GM19463 (cell line): Measurements from ENCODE around the gene GMCL2.

Experiments used
- ATAC-seq: cut with Tn5 transposase; IDR thresholded peaks from one replicate; pipeline ENCODE4 v1.9.1; 2021; ENCODE audit warnings: mild to moderate bottlenecking, moderate library complexity; ENCODE audit not compliant: unreplicated experiment

Gene GMCL2

DNA sequence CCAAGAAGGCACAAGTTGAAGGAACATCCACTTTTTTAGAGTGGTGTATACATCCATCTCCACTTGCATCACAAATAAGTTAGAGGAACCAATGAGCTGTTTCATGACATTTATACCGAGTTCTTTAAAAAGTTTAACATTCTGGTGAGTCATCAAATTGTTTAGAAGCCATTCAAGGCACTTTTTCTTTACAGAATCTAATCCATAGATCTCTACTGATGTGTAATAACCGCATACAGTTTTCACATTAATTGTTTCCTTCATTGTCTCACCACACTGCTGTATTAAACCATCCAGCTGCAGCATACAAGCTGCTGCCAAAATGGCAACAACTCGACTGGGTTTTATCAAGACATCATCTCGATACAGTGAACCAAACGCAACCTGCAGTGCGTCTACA is 744 bp downstream of the GMCL2 start:
- no peak for ATAC-seq

DNA sequence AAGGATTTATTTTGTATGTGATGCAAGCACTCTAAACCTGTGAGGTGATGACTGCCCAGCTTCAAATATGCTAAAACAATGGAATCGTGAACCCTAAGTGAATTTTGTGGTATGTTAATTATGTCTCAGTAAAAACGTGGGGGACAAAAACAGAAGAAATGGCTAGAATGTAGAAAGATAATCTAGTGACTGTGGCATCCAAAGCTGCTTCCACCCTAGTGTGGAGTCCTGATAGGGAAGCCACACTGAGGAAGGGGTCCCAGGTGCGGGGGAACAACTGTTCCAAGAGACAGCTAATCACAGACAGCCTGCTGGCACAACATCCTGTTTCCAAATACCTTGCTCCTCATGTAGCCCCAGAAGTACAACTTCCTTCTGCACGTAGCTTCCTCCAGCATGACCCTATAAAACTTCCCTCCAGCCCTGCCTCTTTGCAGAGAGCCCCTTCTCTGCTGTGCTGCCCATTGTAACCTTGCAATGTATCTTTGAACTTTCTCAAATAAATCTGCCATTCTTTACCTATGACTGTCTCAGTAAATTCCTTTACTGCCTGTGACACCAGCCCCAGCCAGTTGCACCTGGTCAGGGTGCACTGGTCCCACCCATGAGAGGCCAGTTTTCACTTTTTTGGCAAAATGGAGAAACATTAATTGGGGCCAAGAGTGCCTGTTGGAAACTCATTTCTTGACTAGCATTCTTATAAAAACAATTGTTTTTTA is 4.9 kb downstream of the GMCL2 start:
- ATAC-seq, result no peak

DNA sequence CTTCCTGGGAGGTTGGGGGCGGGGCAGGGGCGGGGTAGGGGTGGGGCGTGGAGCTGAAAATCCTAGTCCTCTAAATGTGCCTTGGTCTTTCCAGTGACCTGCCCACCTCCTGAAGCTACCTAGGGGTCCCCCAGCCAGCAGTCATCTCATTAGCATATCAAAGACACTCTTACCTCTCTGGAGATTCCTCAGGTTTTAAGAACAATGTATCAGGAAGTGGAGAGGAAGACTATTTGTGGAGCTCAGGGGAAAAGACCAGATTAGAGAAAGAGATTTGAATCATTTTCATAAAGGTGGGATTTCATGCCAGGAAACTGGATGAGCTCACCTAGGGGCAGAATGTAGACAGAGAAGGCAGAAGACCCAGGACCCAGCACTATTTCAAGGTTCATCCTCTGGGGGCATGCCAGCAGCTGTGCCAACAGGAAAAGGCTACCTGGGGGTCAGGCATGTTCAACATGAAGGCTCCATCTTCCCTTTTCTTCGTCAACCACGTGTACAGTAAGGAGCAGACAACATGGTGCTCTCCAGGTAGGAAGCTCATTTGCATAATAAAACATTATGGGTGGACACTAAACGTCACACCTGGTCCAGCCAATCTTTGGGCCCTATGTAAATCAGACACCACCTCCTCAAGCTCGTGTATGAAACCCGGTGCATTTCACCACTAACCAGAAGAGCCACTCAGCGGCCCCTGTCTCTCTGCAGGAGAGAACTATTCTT is 6.9 kb downstream of the GMCL2 start:
- no peak for ATAC-seq

DNA sequence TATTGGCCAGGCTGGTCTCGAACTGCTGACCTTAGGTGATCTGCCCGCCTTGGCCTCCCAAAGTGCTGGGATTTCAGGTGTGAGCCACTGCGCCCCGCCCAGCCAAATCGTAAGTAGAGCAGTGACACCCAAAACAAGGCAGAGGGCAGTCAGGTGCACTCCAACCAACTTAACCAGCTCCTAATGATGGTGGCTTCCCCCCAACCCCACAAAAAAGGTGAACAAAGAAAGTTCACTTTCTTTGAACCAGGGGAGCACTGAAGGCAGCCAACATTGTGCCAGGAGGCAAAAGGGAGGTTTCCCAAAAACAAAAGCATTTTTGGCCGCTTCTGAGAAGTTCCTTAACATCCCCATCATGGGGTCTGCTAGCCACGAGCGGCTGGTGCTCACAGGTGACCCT is 9.6 kb downstream of the GMCL2 start:
- ATAC-seq, result no peak

DNA sequence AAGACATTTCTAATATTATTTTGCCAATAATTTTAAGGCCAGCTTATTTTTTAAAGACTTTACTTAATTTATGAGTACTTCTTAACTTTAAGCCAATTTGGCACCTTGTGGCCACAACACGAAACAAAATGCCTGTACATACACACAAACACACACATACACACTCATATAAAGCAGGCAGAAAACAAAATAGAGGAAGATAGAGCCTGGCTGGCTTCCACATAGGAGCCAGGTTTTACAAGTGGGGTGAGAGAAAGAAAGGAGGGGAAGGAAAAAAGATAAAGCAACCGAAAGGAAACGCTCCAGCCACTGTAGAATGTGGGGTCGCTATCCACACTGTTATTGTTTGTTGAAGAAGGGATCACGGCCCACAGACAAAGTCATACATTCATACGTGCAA is 10.4 kb downstream of the GMCL2 start:
- no peak for ATAC-seq

DNA sequence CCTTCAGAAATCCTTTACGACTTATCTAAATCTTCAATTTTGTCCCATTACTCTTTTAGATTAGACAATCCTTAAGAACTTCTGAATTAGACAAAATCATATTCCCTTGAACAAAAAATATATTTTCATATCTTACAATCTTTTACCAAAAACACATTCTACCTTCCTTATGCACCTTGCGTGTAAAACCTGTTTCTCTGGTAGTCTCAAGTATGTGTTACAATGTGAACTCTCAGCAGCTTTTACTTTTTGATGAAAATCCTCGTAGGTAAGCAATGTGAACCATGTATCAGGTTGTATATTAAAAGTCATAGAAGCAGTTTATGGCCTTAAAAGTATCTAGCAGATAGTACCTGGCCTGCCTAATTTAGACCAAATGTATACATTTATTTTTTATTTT is 12.7 kb downstream of the GMCL2 start:
- ATAC-seq, result no peak

DNA sequence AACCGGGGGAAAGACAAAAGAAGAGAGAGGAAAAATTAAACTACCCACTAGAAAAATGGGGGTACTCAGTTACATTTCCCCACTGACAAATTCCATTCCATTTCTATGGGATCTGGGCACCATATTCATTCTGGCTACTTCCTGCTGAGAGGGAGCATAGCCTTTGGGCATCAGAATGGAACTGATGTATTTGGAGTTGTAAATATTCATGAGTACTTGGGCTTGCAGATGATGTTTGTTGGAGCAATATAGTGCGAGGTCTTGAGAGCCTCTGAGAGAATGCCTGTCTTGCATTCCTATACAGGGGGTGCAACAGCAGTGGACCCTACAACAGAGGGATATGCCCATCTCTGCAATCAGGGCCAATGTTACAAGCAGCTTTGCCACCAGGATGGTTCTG is 16.7 kb downstream of the GMCL2 start:
- ATAC-seq, result no peak

DNA sequence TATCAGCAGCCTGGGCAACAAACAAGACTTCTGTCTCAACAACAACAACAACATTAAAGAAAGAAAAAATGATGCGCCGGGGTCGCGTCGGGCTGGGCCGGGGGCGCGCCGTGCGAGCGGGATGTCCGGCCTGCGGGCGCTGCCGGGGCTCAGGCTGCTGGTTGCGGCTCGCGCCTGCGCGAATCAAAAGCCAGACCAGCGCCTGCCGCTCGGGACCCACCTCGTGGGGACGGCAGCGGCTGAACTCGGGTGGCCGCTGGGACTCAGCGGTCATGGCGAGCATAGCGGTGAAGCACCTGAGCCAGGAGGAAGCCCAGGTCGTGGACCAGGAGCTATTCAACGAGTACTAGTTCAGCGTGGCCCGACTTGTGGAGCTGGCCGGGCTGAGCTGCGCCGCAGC is 21.6 kb downstream of the GMCL2 start:
- no peak for ATAC-seq

DNA sequence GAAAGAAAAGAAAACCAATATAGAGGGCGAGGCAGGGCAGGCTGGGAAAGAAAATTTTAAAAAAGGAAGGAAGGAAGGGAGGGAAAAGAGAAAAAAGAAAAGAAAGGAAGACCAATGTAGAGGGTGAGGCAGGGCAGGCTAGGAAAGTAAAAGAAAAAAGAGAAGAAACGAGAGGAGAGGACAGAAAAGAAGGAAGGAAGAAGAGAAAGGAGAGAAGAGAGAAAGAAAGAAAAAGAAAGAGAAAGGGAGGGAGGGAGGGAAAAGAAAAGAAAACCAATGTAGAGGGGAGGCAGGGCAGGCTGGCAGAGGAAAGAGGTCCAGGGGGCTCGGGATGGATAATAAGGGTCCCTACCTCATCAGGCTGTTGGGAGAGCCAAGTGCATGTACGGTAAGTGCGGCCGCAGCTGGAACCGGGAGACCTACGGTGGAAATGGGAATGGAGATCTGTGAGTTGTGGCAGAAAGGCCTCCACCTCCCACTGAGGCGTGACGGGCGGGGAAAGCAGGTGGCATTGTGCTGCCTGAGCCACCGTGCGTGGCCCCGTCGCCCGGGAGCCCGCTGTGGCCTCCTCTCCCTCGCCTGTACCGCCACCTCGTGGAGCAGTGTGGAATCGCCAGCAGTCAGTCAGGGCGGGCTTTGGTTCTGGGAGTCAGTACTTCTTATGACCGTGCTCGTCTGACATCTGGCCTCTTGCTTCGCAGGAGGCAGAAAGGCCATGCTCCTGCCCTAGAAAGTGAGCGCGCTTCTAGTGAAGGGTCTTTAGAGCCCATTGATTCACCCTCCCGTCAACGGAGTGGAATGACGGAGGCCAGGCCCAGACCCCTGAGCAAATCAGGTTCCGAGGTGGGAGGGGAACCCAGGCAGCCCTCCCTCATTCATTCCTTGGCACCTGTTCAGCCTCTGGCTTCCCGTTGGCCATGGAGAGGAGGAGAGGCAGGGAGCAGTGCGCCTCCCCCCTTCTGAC is 23.1 kb downstream of the GMCL2 start:
- ATAC-seq, result peak; percentile 95

DNA sequence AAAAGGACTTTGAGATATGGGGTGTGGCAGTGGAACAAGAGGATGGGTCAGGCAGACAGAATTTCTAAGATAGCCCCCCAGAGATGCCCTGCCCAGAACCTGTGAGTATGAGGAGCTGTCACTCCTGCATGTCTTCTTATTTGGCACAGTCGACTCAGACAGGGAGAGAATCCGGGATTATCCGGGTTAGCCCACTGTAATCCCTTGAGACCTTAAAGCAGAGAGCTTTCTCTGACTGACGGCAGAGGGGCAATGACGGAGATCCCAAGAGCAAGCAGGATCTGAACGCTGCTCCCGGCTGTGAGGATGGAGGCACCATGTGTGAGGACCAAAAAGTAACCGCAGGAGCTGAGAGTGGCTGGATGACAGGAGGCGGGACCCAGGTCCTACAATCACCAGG is 24.7 kb downstream of the GMCL2 start:
- no peak for ATAC-seq

DNA sequence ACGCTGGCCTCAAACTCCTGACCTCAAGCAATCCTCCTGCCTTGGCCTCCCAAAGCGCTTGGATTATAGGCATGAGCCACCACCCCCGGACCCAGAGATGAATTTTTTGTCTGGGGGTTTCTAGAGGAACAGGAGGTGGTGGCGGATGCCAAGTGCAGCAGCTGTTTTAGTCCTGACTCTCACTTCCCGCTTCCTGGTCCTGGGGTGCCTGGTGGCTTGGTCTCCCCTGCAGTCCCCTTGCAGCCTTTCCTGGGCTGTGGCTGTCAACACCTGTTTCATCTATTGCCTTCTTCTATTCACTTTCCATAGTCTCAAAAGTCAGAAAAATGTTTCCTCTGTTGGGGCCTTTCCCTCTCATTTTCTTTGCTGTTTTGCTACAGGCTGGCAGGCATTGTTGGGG is 27.0 kb downstream of the GMCL2 start:
- no peak for ATAC-seq

DNA sequence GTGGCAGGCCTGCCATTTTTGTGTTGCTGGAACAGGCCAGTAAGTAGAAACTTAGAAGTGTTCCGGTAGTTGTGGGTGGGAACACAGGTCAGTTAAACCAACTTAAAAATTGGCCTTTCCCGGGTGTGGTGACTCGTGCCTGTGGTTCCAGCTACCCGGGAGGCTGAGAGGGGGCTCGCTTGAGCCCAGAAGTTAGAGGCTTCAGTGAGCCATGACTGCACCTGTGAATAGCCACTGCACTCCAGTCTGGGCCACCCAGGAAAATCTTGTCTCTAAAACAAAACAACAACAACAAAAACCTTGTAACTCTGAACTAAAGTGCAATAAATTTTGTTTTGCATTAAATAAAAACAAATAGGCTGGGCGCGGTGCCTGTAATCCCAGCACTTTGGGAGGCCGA is 32.1 kb downstream of the GMCL2 start:
- no peak for ATAC-seq

DNA sequence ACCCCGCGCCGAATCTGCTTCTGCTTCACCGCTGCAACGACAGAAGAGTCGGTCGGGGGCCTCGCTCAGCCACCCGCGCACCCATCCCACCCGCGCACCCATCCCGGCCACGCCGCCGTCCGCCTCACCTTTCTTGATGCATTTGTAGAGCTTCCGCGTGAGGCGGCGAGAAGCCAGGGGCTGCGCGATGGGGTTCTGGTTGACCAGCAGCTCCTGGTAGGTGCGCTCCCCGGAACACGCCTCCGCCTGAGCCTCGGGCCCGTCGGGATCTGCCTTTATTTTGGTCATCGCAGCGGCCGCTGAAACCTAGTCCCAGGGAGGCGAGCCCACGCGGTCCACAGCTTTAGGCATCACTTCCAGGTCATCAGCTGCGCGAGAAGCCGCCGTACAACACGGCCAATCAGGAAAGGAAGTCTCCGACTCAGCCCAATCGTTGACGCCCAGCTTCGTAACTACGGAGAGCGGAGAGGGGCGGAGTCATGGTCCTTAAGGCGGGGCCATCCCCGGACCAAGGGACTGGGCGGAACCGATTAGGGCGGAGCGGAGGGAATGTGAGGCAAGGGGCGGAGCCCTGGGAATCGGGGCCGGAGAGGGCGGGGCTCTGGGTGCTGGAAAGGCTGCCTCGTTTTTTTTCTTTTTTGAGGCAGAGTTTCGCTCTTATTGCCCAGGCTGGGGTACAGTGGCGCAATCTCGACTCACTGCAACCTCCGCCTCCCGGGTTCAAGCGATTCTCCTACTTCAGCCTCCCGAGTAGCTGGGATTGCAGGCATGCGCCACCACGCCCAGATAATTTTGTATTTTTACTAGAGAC is 33.4 kb downstream of the GMCL2 start, which contains the start of gene NHP2:
Gene NHP2 (minus strand): TSS at position 356 of the 811 bp plus-strand sequence. CDS start 68 bp downstream, at position 288.
- peak; percentile 99 for ATAC-seq

DNA sequence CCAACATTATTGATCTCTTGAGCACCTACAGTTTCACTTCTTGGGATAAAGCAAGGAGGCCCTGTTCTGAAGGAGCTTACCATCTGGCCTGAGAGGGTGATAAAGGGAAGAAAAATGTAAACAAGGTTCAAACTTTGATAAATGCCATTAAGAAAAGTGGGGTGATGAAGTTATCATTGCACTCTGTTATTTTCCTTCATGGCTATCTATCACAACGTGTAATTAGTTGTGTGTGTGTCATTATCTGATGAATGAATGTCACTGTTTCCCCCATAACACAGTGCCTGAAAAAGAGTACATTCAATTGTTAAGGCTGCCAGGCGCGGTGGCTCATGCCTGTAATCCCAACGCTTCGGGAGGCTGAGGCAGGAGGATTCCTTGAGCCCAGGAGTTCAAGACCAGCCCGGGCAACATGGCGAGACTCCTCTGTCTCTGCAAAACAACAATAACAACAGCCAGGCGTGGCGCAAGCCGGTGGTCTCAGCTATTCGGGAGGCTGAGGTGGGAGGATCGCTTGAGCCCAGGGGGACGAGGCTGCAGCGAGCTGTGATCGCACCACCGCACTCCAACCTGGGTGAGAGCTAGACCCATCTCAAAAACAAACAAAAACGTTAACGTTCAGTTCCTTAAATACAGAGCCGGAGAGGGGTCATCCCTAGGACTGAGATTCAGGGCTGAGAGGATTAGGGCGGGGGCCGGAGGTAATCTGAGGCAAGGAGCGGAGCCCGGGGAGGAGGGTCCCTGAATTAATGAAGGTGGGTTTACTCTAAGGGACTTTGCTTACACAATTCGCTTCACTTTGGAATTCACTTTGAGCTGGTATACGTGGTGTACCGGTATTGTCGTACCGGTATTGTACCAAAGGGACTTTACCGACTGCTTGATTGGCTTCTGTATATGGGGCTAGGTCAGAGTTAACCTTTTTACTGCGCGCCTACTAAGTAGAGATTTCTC is 34.4 kb downstream of the GMCL2 start:
- no peak for ATAC-seq

DNA sequence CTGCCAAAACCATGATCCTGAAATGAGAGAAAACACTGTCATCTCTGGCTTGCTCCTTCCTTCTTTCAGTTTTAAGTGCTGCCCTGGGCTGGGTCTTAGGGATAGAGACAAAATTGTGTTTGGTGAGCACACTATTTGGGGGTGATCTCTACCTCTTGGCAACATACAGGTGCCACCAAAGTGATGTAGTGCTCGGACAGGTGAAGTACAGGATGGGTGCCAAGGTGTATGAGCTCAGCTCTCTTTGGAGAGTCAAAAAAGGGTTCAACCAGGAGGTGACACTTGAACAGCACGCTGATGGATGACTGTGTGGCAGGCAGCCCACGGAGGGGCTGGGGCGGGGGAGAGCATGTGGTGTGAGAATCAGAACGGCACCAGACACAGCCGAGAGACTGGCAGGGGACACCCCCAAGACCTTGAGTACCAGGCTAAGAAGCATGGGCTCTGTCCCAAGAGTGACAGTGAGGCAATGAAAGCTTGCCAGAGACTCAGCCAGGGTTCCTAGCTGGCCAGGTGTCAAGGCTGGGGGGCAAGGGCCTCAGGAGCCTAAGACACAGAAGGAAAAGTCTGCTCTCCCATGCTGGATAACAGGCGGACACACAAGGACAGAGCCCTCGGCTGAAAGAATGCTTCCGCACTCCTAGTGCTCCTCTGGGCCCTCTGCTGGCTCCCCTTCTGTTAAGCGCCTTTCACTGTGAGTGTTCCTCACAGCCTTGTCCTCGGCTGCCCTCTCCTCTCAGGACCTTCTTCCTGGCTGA is 36.0 kb downstream of the GMCL2 start:
- no peak for ATAC-seq

DNA sequence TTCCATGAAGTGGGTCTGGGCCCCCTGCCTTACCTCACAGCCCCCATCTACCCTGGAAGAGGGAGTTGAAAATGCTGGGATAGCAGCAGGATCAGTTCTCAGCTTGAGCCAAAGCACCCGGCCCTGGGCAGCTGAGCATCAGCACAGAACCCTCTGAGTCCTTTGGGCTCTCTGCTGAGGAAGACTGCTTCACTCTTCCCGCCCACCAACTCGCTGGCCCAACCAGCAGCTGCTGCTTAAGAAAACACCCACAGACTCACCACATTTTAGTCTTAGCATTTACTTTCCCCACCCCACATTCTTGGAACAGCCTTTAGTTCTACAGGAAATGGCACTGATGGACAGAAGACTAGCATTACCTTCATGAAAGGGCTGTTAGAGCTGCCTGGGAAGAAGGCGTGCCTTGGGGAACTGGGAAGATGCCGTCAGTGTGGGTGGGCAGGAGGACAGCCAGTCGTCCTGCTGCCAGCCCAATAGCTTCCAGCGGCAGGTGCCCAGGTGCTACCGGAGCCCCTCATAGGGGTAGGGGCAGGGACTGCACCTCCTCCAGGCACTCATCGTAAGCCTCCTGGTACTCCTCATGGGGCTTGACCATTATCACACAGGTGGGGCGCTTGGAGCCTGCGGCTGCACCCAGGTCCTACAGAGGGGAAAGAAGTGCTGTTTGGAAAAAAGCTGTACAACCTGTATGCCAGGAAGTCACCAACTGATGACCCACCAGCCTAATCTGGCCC is 37.8 kb downstream of the GMCL2 start:
- no peak for ATAC-seq

DNA sequence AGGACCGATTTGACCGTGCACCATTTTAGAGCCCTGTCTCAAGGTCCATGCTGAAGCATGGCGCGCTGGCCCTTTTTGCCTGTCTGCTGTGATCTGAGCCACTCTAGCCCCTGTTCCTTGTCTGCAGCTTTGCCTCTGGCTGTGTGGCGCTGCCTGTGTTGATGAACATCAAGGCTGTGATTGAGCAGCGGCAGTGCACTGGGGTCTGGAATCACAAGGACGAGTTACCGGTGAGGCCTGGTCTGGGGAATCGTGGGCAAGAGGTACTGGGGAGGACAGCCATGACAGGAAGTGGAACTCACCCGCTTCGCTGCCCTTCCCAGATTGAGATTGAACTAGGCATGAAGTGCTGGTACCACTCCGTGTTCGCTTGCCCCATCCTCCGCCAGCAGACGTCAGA is 39.8 kb downstream of the GMCL2 start:
- ATAC-seq, result no peak
